Panc1 (cell line): ENCODE results near the gene ATXN8OS. TPM values are rescaled to one million over a fixed set of nuclear protein-coding genes. Genes with fewer than 3 reads are reported as not detected.

ENCODE experiments used
- ATAC-seq: fragments of 200-7000 bp; cut with Tn5 transposase; 2 replicates; pipeline ENCODE4 v1.9.1; 2020; ENCODE audit warnings: mild to moderate bottlenecking, moderate library complexity
- BruUV-seq: library from RNA; stranded (reverse); fragments of 400-500 nt; replicated peaks from 2 replicates; lab custom pipeline; 2021; lab: Mats Ljungman, UMichigan
- CTCF ChIA-PET: fragments of 300-600 bp; sonication (Branson Sonifier 250); formaldehyde crosslinking; loops from one replicate; lab custom pipeline; 2022; ENCODE audit warnings: antibody characterized with exemption; lab: Charles Lee
- POLR2A ChIA-PET: fragments of 300-600 bp; sonication (Branson Sonifier 250); formaldehyde crosslinking; loops from one replicate; lab custom pipeline; 2022; ENCODE audit warnings: antibody characterized with exemption; lab: Charles Lee
- DNase-seq: peaks from one replicate; pipeline ENCODE4 v3.0.0-alpha.2; 2010; ENCODE audit warnings: low read depth, low spot score
- H3K27ac ChIP-seq: 2 replicates; pipeline ENCODE4 v1.5.1; 2011; ENCODE audit warnings: mild to moderate bottlenecking, low read length, inconsistent platforms
- H3K27me3 ChIP-seq: fragments of 200-500 bp; sonication (Bioruptor generic); 2 replicates; pipeline ENCODE4 v1.6.0; 2014; ENCODE audit warnings: low read length, inconsistent platforms; ENCODE audit not compliant: control insufficient read depth, insufficient read depth
- H3K36me3 ChIP-seq: fragments of 200-500 bp; sonication (Bioruptor generic); 2 replicates; pipeline ENCODE4 v1.5.1; 2014; ENCODE audit warnings: inconsistent platforms, mild to moderate bottlenecking, low read length, moderate library complexity; ENCODE audit not compliant: control insufficient read depth, insufficient read depth
- H3K4me1 ChIP-seq: 2 replicates; pipeline ENCODE4 v1.5.1; 2011; ENCODE audit warnings: inconsistent platforms, mild to moderate bottlenecking, low read length, moderate library complexity; ENCODE audit not compliant: control insufficient read depth, insufficient read depth
- H3K4me3 ChIP-seq, 2 experiments: 2 replicates each; pipeline ENCODE4 v1.5.1; 2011 to 2012; ENCODE audit warnings: low read depth in 2 of 2, low read length in 2 of 2, mild to moderate bottlenecking in 2 of 2, inconsistent platforms in 1 of 2, moderate library complexity in 1 of 2
- H3K9me3 ChIP-seq: fragments of 200-500 bp; sonication (Bioruptor generic); 2 replicates; pipeline ENCODE4 v1.5.1; 2014; ENCODE audit warnings: low read depth, mild to moderate bottlenecking, inconsistent platforms, low read length, moderate library complexity; ENCODE audit not compliant: control insufficient read depth, insufficient read depth
- POLR2AphosphoS5 ChIP-seq: IDR thresholded peaks from 2 replicates; pipeline ENCODE4 v1.6.1; 2012; ENCODE audit warnings: mild to moderate bottlenecking, low read depth, low read length, moderate library complexity
- SIN3A ChIP-seq: IDR thresholded peaks from 2 replicates; pipeline ENCODE4 v1.6.1; 2012; ENCODE audit warnings: low read depth, mild to moderate bottlenecking, low read length, moderate library complexity, borderline replicate concordance; ENCODE audit not compliant: insufficient read depth
- TCF7L2 ChIP-seq: IDR thresholded peaks from 2 replicates; pipeline ENCODE4 v1.6.1; 2011; ENCODE audit warnings: mild to moderate bottlenecking, low read depth, low read length, inconsistent platforms
- in situ Hi-C: cut with HindIII; loops from 2 replicates; pipeline ENCODE4 v1.10.0; 2016; ENCODE audit warnings: low sequenced_read_pairs, low pct_unique_long_range_greater_than_20kb
- intact Hi-C: fragments of 100-400 bp; cut with micrococcal nuclease; formaldehyde crosslinking; loops from one replicate; pipeline ENCODE4 v1.10.0; 2022; ENCODE audit not compliant: unreplicated experiment
- total RNA-seq: library from RNA; stranded (reverse); gene quantifications from one replicate; pipeline ENCODE4 v1.2.1, GENCODE V29; 2021; ENCODE audit not compliant: unreplicated experiment
- TF ChIP-seq, protein P1 (sequence below), 2 experiments: IDR thresholded peaks; 2 replicates each; pipeline ENCODE4 v1.6.1; 2011 to 2012; ENCODE audit warnings: low read depth in 2 of 2, control low read depth in 1 of 2, low read length in 1 of 2, mild to moderate bottlenecking in 1 of 2, moderate library complexity in 1 of 2; ENCODE audit not compliant: insufficient read depth in 1 of 2
- TF ChIP-seq, protein P2 (sequence below): fragments of 450-650 bp; IDR thresholded peaks from 2 replicates; pipeline ENCODE4 v1.5.1; 2017; ENCODE audit warnings: mild to moderate bottlenecking

ATXN8OS gene
- total RNA-seq, 1 experiment from 2014 or later, result not detected

DNA sequence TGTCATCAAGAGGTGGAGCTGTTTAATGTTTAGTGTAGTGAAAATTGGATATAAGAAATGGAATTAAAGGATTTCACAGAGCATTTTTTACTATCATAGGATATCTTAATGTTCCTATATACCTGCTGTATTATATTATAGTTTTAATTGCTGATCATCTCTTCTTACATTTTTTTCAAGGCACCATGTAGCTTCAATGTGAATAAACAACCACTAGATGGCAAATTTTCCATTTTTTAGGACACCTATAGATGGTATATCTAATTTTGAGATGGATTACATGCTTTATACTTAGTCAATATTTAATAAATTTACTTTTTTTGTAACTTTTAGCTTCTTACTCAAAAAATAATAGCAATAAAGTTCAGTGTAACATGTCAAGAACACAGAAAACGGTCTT, 9.0 kb upstream of the ATXN8OS start:
- H3K4me3 ChIP-seq, result no peak overlapping the region
- no TSS peak for BruUV-seq
- CTCF ChIA-PET, result interaction anchor here (0.5 to 0.6 kb wide), 2 partner anchors 12 to 69 kb away, joined by 3 to 5 read pairs; no protein-coding TSS in a partner anchor
- DNase-seq, result no peak
- no peak overlapping the region for H3K27ac ChIP-seq
- H3K4me1 ChIP-seq, result no peaks in the 10 kb centered on the region
- no peaks in the 10 kb centered on the region for H3K9me3 ChIP-seq
- TF ChIP-seq SIN3A (no peak), TCF7L2 (no peak), POLR2AphosphoS5 (no peak)
- TF ChIP-seq, protein P1, sequence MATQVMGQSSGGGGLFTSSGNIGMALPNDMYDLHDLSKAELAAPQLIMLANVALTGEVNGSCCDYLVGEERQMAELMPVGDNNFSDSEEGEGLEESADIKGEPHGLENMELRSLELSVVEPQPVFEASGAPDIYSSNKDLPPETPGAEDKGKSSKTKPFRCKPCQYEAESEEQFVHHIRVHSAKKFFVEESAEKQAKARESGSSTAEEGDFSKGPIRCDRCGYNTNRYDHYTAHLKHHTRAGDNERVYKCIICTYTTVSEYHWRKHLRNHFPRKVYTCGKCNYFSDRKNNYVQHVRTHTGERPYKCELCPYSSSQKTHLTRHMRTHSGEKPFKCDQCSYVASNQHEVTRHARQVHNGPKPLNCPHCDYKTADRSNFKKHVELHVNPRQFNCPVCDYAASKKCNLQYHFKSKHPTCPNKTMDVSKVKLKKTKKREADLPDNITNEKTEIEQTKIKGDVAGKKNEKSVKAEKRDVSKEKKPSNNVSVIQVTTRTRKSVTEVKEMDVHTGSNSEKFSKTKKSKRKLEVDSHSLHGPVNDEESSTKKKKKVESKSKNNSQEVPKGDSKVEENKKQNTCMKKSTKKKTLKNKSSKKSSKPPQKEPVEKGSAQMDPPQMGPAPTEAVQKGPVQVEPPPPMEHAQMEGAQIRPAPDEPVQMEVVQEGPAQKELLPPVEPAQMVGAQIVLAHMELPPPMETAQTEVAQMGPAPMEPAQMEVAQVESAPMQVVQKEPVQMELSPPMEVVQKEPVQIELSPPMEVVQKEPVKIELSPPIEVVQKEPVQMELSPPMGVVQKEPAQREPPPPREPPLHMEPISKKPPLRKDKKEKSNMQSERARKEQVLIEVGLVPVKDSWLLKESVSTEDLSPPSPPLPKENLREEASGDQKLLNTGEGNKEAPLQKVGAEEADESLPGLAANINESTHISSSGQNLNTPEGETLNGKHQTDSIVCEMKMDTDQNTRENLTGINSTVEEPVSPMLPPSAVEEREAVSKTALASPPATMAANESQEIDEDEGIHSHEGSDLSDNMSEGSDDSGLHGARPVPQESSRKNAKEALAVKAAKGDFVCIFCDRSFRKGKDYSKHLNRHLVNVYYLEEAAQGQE (IDR thresholded peaks at IDR 0.05; ENCODE audit: insufficient read depth in 1 of 2, low read depth in 2 of 2, low read length in 1 of 2), result no peak
- TF ChIP-seq, protein P2, sequence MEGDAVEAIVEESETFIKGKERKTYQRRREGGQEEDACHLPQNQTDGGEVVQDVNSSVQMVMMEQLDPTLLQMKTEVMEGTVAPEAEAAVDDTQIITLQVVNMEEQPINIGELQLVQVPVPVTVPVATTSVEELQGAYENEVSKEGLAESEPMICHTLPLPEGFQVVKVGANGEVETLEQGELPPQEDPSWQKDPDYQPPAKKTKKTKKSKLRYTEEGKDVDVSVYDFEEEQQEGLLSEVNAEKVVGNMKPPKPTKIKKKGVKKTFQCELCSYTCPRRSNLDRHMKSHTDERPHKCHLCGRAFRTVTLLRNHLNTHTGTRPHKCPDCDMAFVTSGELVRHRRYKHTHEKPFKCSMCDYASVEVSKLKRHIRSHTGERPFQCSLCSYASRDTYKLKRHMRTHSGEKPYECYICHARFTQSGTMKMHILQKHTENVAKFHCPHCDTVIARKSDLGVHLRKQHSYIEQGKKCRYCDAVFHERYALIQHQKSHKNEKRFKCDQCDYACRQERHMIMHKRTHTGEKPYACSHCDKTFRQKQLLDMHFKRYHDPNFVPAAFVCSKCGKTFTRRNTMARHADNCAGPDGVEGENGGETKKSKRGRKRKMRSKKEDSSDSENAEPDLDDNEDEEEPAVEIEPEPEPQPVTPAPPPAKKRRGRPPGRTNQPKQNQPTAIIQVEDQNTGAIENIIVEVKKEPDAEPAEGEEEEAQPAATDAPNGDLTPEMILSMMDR, result no peak
- POLR2A ChIA-PET, result no interaction called here
- H3K36me3 ChIP-seq, result no peaks in the 10 kb centered on the region
- no peaks in the 10 kb centered on the region for H3K27me3 ChIP-seq
- ATAC-seq, result no peak
- intact Hi-C loops (loop anchor here (2.0 kb wide), 1 partner anchor 212 kb away; no protein-coding TSS in a partner anchor), in situ Hi-C loops (no loop called here)

DNA sequence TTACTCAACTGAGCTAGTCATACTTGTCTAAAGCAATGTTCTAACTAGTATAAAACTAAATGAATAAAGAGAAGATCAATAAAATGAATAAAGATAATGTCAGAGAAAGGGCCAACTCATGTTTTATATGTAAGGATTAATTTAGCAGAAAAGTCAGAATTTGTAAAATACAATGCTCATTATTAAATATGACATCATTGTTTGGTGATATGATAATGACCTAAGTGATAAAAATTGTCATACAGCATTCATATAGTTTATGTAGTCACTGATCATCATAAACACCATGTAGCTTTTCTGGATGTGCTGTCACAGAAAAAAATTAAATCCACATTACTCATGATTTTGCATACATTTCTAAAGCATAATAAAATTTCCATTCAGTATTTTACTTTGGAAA, 3.1 kb upstream of the ATXN8OS start:
- Histone ChIP-seq H3K27me3 (no peaks in the 10 kb centered on the region), H3K4me3 (no peak overlapping the region), H3K4me1 (no peaks in the 10 kb centered on the region), H3K36me3 (no peaks in the 10 kb centered on the region), H3K9me3 (no peaks in the 10 kb centered on the region), H3K27ac (no peak overlapping the region)
- TF ChIP-seq SIN3A, result no peak
- TF ChIP-seq, protein P2, result no peak
- no peak for TF ChIP-seq POLR2AphosphoS5
- TF ChIP-seq TCF7L2, result no peak
- TF ChIP-seq, protein P1 (IDR thresholded peaks at IDR 0.05; ENCODE audit: insufficient read depth in 1 of 2, low read depth in 2 of 2, low read length in 1 of 2), result no peak
- BruUV-seq, result no TSS peak
- CTCF ChIA-PET, result no interaction called here
- DNase-seq (no peak), ATAC-seq (no peak)
- POLR2A ChIA-PET, result no interaction called here
- intact Hi-C loops, result no loop called here
- in situ Hi-C loops, result no loop called here
